AG20443 (cell line): Measurements from ENCODE around the gene CCL4.
"Not testable (repeated sequence)": the region's sequence is repeated elsewhere in the genome, so short reads cannot be mapped to it uniquely, and the experiment has no call there.

ENCODE experiments used
- DNase-seq: peaks from one replicate; pipeline ENCODE4 v3.0.0; 2012; ENCODE audit warnings: low spot score, mixed read lengths

Gene CCL4

DNA sequence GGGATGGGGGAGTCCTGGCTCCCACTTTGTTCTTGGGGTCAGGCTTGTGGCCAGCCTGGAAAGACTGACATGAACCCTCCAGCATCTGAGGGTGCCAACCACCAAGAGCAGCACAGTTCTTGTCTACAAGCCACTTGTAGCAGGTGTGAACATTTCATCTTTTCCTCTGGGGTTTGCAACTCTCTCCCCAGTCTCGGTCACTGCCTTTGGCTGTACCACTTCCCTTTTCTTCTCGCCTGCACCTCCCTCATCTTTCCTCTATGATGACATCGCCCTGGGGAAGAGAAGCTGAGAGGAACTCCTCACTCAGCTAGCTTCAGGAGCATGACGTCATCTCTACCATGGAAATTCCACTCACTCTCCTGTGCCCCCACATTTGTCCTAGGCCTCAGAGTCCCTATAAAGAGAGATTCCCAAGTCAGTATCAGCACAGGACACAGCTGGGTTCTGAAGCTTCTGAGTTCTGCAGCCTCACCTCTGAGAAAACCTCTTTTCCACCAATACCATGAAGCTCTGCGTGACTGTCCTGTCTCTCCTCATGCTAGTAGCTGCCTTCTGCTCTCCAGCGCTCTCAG is at the start of gene CCL4:
CCL4 (plus strand) TSS at position 427 of the 575 bp plus-strand sequence; CDS start at position 506, 79 bp downstream.
- DNase-seq, result not testable (repeated sequence)

DNA sequence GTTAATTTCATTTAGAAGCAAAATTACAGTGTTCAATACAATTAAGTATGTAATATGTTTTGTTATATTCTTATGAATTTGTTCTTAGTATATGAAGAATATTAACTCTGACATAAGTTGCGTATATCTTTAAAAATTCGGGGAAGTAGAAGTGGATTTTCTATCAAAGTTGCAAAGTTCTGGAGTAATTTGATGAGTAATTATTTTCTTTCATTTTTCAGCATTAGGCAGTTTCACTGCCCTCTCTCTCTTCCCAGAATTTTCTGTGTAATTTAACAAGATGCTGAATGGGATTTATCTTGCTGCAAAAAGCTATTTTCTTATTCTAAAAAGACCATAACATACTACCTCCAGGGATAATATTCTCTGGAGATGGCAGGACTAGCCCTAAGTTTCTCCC is 48.5 kb upstream of the CCL4 start:
- DNase-seq, result no peak

DNA sequence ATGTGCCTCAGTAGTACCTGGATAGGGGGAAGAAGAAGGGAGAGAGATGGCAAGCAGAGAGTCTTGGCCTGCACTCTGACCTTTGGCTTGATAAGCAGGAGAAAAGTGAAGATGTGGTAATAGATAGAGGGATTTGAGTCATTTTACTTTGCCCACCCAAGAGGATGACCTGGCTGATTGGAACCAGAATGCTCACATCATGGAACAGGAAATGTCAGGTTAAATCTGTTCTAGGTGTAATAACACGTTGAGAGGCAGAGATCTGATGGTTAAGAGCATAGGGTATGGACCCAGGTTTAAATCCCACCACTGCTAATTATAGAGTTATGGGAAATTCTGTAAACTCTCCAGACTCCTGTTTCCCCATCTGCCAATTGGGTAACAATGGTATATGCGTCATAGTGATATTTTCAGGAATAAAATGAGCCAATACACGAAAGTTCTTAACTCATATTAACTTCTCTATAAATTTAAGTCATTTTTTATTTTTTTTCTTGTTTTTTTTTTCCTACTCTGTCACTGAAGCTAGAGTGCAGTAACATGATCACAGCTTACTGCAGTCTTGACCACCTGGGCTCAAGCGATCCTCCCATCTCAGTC is 47.6 kb upstream of the CCL4 start:
- no peak for DNase-seq

DNA sequence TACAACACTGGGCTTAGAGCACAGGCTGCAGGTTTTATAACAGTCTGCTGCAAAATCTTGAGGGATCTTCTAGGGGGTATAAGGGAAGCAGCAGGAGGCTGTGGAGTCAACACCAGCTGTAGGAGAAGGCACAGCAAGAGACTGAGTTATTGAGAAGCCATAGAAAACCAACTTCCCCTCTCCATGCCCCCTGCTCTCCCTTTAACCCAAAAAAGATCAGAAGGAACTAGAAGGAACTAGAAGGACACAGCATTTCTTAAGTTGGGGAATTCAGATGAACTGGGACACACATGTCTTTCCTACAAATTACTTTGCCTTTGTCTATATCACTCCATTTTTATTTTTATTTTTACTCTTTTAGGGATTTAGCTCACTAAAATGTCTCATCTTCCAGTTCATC is 45.7 kb upstream of the CCL4 start:
- no peak for DNase-seq

DNA sequence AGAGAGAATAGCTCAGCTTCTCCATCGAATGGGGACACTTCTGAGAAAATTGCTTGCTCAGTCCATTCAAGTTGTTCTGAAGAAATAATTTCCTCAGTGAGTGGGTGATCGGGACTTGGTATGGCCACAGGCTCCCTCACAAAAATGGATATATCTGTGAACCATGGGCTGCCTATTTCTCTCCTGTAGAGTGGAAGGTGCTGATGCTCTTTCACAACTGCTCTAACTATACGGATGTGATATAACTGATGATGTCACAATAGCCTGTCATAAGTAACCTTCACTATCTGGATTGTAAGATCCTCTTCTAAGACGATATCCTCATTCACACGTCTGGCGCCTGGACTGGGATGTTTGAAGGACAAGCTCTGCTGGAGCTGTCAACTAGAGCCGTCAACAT is 44.2 kb upstream of the CCL4 start:
- DNase-seq, result no peak

GRCh38 chr17:36060816-36061215 is 42.8 kb upstream of the CCL4 start:
- no peak for DNase-seq

DNA sequence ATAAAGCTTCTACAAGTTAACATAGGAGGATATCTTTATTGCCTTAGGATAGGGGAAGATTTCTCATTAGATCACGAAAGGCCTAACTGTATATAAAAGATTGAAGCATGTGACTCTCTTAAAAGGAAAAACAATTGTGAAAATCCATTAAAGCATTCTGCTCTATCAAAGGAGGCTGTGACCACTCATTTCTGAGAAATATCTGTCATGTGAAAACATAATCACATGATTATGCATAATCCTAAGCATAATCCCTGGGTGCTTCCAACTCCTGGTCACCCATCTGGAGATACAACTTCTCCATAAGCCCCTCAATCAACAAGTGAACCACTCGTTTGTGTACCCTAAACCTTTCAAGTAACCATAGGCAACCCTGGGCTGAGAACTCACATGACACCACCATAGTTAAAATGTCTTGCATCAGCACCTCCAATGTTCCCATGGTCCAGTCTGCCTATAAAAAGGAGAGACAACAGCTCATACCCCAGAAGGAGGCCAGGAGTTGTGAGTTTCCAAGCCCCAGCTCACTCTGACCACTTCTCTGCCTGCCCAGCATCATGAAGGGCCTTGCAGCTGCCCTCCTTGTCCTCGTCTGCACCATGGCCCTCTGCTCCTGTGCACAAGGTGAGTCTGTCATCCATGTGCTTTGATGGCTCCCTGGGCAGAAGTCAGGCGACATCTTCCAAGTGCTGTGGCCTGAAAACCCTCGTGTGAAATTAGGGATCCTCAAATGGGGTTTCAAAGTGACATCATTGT is 39.7 kb upstream of the CCL4 start, which contains the start of gene CCL18:
CCL18 (plus strand) TSS at position 487 of the 756 bp plus-strand sequence; CDS start at position 558, 71 bp downstream.
- DNase-seq, result no peak

DNA sequence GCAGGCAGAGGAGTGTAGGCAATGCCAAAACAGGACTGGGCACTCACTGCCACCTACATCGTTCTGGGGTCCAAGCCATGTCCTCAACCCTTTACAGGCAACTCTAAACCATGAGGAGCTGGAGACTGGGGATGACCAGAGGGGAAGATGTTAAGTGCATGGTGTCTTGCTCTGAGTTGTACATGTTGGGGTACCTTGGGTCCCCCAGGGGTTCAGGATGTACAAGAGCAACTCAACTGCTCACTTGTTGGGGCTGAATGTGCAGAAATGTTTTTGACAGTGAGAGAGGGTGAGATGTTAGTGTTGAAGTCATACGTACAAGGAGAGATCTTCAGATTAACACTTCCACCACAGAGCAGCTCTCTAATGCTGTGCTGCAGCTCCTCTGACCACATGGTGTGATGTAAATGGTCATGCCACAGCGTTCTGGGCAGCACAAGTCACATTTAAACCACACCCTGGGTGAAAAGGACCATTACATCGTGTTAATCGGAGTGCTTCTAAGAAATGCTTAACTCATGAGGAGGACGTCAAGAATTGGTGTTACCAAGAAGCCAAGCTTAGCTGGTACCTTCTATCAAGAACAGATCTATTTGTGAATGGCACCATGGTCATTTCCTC is 37.2 kb upstream of the CCL4 start:
- DNase-seq, result no peak

DNA sequence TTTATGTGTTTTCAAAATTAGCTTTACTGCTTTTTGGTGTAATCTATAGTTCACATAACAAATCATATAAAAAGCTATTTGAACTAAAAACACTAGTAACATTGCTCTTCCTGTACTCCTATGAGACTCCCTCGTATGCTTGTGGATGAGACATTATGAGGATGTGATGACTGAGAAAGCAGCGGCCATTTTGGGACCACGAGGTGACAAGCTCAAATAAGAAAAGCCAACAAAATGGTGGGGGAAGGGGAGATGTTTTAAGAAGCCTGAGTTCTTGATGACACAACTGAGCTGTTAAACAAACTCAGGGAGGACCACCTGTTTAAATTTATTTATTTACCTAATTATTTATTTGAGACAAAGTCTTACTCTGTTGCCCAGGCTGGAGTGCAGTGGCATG is 35.1 kb upstream of the CCL4 start:
- no peak for DNase-seq

- no peak for DNase-seq
Measured at GRCh38 chr17:36069136-36069535, 34.5 kb upstream of the CCL4 start.

- no peak for DNase-seq
Measured at GRCh38 chr17:36070427-36070826, 33.2 kb upstream of the CCL4 start.

DNA sequence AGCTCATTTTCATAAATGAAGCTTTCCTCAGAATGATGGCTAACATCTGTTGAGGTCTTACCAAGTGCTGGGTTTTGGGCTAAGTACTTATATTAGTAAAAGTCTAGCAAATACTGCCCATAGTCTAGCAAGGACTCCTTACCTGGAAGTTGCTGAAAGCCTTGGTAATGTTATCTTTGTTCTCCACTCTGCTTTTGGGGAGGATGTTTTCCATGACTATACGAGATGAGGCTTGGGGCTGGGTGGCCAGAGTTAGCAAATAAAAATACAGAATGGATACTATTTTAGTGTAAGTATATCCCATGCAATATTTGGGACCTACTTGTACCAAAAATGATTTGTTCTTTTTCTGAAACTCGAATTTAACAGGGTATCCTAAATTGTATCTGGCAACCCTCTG is 31.9 kb upstream of the CCL4 start:
- DNase-seq, result no peak

DNA sequence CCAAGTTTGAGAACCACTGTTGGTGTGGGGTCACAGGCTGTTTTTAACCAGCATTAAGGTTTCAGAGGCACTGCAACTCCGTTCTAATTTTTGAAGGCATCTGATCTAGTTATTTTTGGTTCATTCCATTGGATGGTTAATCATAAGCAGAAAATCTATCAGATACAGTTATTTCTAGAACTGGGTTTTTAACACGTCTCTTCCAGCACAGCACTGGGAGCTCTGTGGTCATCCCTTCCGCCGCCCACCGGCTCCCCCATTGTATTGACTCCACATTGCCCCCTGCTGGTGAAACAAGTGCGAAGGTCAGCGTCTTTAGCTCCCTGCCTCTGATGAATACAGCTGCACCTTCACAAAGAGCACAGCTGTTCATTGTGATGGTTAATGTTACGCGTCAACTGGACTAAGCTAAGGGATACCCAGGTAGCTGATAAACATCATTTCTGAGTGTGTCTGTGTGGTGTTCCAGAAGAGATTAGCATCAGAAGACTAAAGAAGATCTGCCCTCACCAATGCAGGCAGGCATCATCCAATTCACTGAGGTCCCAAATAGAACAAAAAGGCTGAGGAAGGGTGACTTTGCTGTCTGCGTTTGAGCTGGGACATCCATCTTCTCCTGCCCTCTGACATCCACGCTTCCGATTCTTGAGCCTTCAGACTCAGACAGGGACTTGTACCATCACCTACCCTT is 31.1 kb upstream of the CCL4 start:
- DNase-seq, result peak; percentile 69

GRCh38 chr17:36074365-36074764 is 29.3 kb upstream of the CCL4 start:
- no peak for DNase-seq

- not testable (repeated sequence) for DNase-seq
Measured at GRCh38 chr17:36081681-36082471, 21.8 kb upstream of the CCL4 start.

DNA sequence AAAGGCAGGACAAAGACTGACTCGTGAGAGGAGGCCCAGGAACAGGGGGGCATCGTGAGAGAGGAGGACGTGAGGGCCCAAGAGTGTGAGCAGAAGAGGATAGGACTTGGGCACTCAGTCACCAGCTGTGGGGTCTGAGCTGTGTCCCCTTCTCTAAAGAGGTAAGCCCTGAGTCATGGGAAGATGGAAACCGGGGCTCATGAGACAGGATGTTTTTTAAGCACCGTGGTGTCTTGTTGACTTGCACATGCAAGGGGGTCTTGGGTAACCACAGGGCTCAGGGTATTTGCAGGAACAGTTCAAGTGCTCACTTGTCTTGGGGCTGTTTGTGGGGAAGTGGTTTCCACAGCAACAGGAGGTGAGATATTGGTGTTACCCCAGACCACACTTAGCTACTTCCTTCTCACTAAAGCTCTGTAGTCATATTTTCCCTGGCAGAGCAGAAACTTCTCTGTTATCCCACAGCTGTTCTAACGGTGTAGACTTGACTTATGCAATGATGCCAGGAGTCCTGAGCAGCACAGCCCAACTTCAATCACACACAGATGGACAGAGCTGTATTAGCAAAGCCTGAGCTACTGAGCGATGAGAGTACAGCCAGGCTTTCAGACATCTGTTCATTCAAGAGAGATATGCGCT is 21.0 kb upstream of the CCL4 start:
- not testable (repeated sequence) for DNase-seq

- DNase-seq, result not testable (repeated sequence)
Measured at GRCh38 chr17:36083691-36084090, 19.9 kb upstream of the CCL4 start.

GRCh38 chr17:36085765-36086164 is 17.9 kb upstream of the CCL4 start:
- DNase-seq, result no peak

GRCh38 chr17:36086791-36087190 is 16.8 kb upstream of the CCL4 start:
- DNase-seq, result no peak

DNA sequence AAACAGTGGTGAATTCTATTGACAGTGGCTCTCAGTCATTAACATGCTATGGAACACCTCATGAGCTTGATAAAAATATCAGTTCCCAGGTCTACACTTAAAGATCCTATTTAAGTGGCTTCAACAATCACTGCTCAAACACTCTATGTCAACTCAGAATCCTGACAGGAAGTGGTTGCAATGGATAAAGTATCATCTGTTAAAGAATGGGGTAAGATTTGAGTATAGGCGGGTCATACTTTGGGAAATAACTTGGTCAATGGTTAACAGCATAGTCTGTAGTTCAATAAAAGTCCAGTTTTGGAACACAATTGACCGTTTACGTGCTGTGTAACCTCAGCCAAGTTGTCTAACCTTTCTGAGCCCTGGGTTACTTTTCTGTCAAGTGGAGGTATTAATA is 16.2 kb upstream of the CCL4 start:
- DNase-seq, result not testable (repeated sequence)
